K562 (cell line): ENCODE measurements around the gene LDLR. TPM values are rescaled to one million over a fixed set of nuclear protein-coding genes. Genes with fewer than 3 reads are reported as not detected.

Experiments
- CREBBP ChIP-seq: IDR thresholded peaks from one replicate; pipeline ENCODE4 v1.6.1; 2012; ENCODE audit warnings: low read depth, mild to moderate bottlenecking, control low read depth, inconsistent platforms, low read length
- FOS ChIP-seq: IDR thresholded peaks from 3 replicates; pipeline ENCODE4 v1.6.1; 2011; ENCODE audit not compliant: insufficient read length; ENCODE audit errors: extremely low read depth
- HLTF ChIP-seq: fragments of 450-650 bp; IDR thresholded peaks from 2 replicates; pipeline ENCODE4 v1.6.1; 2016
- KDM4B ChIP-seq, 2 experiments: fragments of 450-650 bp in 1 of 2; sonication (generic) in 1 of 2; IDR thresholded peaks; 2 replicates each; pipeline ENCODE4 v1.6.1; 2016 to 2017; ENCODE audit warnings: borderline replicate concordance in 2 of 2, antibody characterized with exemption in 1 of 2, low read depth in 1 of 2, mild to moderate bottlenecking in 1 of 2
- L3MBTL2 ChIP-seq: fragments of 450-650 bp; IDR thresholded peaks from 2 replicates; pipeline ENCODE4 v1.6.1; 2016; ENCODE audit warnings: mild to moderate bottlenecking, moderate library complexity
- OTX1 ChIP-seq: fragments of 450-650 bp; formaldehyde crosslinking; IDR thresholded peaks from 2 replicates; pipeline ENCODE4 v1.4.0; 2022; ENCODE audit warnings: mild to moderate bottlenecking
- PPARD ChIP-seq: fragments of 250-450 bp; sonication (Bioruptor Pico); IDR thresholded peaks from 2 replicates; pipeline ENCODE4 v1.8.0; 2022; ENCODE audit warnings: inconsistent platforms, mild to moderate bottlenecking, moderate library complexity
- RBBP5 ChIP-seq: fragments of 200-600 bp; sonication (generic); IDR thresholded peaks from 2 replicates; pipeline ENCODE4 v1.6.1; 2012; ENCODE audit warnings: borderline replicate concordance, mild to moderate bottlenecking, low read length, control low read depth, inconsistent platforms; ENCODE audit not compliant: insufficient read depth, poor library complexity, severe bottlenecking
- SP1 ChIP-seq: sonication (generic); formaldehyde crosslinking; IDR thresholded peaks from 2 replicates; pipeline ENCODE4 v1.8.1; 2022; ENCODE audit warnings: mild to moderate bottlenecking, missing genetic modification reagents
- ZKSCAN8 ChIP-seq: fragments of 200-800 bp; sonication (Bioruptor generic); IDR thresholded peaks from 2 replicates; pipeline ENCODE4 v1.6.1; 2016; ENCODE audit warnings: missing genetic modification characterization, missing compliant biosample characterization
- ZNF253 ChIP-seq: fragments of 250-450 bp; sonication (Bioruptor Pico); conservative IDR thresholded peaks from 2 replicates; pipeline ENCODE4 v1.6.1; 2021; ENCODE audit warnings: mild to moderate bottlenecking
- ZNF311 ChIP-seq: fragments of 250-450 bp; sonication (Bioruptor Pico); IDR thresholded peaks from 2 replicates; pipeline ENCODE4 v1.4.0; 2020; ENCODE audit warnings: mild to moderate bottlenecking, moderate library complexity
- ZSCAN32 ChIP-seq: fragments of 450-650 bp; formaldehyde crosslinking; IDR thresholded peaks from 2 replicates; pipeline ENCODE4 v1.4.0; 2020; ENCODE audit warnings: mild to moderate bottlenecking, moderate library complexity
- polyA plus RNA-seq, 8 experiments: library from polyadenylated mRNA; depleted of rRNA in 4 of 8; stranded (reverse) in 5 of 8; unstranded in 3 of 8; fragments of >200 nt; fragmentation: Nextera tagmentation in 2 of 8; fragmentation: Illumina TruSeq in 1 of 8; extraction: Ambion mirVana in 2 of 8; extraction: Trizol in 1 of 8; gene quantifications; 2 replicates each; pipeline versions ENCODE4 v1.2.1 to v1.2.3, GENCODE V29; 2011 to 2014; ENCODE audit warnings: inconsistent platforms in 1 of 8, missing spikeins in 1 of 8
- total RNA-seq, 7 experiments: library from RNA; depleted of rRNA in 6 of 7; stranded (reverse); fragments of >200 nt in 6 of 7; fragmentation: Illumina TruSeq in 2 of 7; extraction: Trizol in 2 of 7; gene quantifications; 2 replicates each; pipeline versions ENCODE4 v1.2.1 to v1.2.3, GENCODE V29; 2011 to 2021; ENCODE audit warnings: low replicate concordance in 1 of 7
- TF ChIP-seq, protein P1 (sequence below), 3 experiments: fragments of 200-800 bp in 1 of 3; fragments of 250-450 bp in 1 of 3; fragments of 450-650 bp in 1 of 3; sonication (Bioruptor Pico) in 1 of 3; sonication (Bioruptor generic) in 1 of 3; formaldehyde crosslinking in 1 of 3; IDR thresholded peaks; 2 replicates each; pipeline versions ENCODE4 v1.6.1 to v1.8.0; 2016 to 2022; ENCODE audit warnings: mild to moderate bottlenecking in 2 of 3, missing genetic modification characterization in 2 of 3, missing compliant biosample characterization in 1 of 3, moderate library complexity in 1 of 3
- TF ChIP-seq, protein P2 (sequence below), 3 experiments: fragments of 200-800 bp in 1 of 3; sonication (Bioruptor generic) in 1 of 3; sonication (generic) in 1 of 3; formaldehyde crosslinking in 1 of 3; IDR thresholded peaks; 2 replicates each; pipeline versions ENCODE4 v1.6.1 to v1.8.0; 2016 to 2022; ENCODE audit warnings: mild to moderate bottlenecking in 2 of 3, missing compliant biosample characterization in 2 of 3, missing genetic modification characterization in 2 of 3, missing genetic modification reagents in 1 of 3
- TF ChIP-seq, protein P3 (sequence below): fragments of 450-650 bp; IDR thresholded peaks from 2 replicates; pipeline ENCODE4 v1.6.1; 2016; ENCODE audit warnings: low read depth, mild to moderate bottlenecking, moderate library complexity
- TF ChIP-seq, protein P4 (sequence below): IDR thresholded peaks from 2 replicates; pipeline ENCODE4 v1.6.1; 2012; ENCODE audit warnings: low read depth, low read length, improper control_type of control experiment, borderline replicate concordance
- TF ChIP-seq, protein P5 (sequence below): fragments of 200-400 bp; formaldehyde crosslinking; IDR thresholded peaks from 2 replicates; pipeline ENCODE4 v1.6.1; 2017; ENCODE audit warnings: mild to moderate bottlenecking, low read depth, low read length, moderate library complexity

The LDLR gene
- total and polyA plus RNA-seq, 9 of the 15 experiments (the other 6 are each of a cell fraction or from before 2014, with no cell fraction given): 19.9 to 114 (median 56.3) TPM

DNA sequence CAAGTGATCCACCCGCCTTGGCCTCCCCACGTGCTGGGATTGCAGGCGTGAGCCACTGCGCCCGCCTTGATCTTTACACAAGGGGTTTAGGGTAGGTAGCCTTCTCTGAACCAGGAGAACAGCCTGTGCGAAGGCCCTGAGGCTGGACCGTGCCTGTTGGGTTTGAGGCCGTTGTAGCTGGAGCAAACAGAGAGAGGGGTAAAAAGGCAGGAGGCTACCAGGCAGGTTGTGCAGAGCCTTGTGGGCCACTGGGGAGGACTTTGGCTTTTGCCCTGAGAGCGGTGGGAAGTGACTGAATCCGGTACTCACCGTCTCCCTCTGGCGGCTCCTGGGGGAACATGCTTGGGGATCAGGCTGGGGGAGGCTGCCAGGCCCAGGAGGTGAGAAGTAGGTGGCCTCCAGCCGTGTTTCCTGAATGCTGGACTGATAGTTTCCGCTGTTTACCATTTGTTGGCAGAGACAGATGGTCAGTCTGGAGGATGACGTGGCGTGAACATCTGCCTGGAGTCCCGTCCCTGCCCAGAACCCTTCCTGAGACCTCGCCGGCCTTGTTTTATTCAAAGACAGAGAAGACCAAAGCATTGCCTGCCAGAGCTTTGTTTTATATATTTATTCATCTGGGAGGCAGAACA, 41.7 kb downstream of the LDLR start (continued):
- TF ChIP-seq, protein P1, sequence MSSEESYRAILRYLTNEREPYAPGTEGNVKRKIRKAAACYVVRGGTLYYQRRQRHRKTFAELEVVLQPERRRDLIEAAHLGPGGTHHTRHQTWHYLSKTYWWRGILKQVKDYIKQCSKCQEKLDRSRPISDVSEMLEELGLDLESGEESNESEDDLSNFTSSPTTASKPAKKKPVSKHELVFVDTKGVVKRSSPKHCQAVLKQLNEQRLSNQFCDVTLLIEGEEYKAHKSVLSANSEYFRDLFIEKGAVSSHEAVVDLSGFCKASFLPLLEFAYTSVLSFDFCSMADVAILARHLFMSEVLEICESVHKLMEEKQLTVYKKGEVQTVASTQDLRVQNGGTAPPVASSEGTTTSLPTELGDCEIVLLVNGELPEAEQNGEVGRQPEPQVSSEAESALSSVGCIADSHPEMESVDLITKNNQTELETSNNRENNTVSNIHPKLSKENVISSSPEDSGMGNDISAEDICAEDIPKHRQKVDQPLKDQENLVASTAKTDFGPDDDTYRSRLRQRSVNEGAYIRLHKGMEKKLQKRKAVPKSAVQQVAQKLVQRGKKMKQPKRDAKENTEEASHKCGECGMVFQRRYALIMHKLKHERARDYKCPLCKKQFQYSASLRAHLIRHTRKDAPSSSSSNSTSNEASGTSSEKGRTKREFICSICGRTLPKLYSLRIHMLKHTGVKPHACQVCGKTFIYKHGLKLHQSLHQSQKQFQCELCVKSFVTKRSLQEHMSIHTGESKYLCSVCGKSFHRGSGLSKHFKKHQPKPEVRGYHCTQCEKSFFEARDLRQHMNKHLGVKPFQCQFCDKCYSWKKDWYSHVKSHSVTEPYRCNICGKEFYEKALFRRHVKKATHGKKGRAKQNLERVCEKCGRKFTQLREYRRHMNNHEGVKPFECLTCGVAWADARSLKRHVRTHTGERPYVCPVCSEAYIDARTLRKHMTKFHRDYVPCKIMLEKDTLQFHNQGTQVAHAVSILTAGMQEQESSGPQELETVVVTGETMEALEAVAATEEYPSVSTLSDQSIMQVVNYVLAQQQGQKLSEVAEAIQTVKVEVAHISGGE (CRISPR knock-in tag; IDR thresholded peaks at IDR 0.05): no peak
- TF ChIP-seq ZSCAN32 (CRISPR knock-in tag): no peak
- TF ChIP-seq, protein P2, sequence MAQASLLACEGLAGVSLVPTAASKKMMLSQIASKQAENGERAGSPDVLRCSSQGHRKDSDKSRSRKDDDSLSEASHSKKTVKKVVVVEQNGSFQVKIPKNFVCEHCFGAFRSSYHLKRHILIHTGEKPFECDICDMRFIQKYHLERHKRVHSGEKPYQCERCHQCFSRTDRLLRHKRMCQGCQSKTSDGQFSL (CRISPR knock-in tag; IDR thresholded peaks at IDR 0.05): no peak
- TF ChIP-seq, protein P2 (tag; IDR thresholded peaks at IDR 0.05): no peak
- TF ChIP-seq SP1 (CRISPR knock-in tag): peak; percentile 34; the same call in 1 of the 2 replicates
- peak; percentile 57; the same call in 1 of the 2 replicates for TF ChIP-seq L3MBTL2
- TF ChIP-seq, protein P3, sequence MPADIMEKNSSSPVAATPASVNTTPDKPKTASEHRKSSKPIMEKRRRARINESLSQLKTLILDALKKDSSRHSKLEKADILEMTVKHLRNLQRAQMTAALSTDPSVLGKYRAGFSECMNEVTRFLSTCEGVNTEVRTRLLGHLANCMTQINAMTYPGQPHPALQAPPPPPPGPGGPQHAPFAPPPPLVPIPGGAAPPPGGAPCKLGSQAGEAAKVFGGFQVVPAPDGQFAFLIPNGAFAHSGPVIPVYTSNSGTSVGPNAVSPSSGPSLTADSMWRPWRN: no peak
- TF ChIP-seq OTX1: no peak
- TF ChIP-seq, protein P4, sequence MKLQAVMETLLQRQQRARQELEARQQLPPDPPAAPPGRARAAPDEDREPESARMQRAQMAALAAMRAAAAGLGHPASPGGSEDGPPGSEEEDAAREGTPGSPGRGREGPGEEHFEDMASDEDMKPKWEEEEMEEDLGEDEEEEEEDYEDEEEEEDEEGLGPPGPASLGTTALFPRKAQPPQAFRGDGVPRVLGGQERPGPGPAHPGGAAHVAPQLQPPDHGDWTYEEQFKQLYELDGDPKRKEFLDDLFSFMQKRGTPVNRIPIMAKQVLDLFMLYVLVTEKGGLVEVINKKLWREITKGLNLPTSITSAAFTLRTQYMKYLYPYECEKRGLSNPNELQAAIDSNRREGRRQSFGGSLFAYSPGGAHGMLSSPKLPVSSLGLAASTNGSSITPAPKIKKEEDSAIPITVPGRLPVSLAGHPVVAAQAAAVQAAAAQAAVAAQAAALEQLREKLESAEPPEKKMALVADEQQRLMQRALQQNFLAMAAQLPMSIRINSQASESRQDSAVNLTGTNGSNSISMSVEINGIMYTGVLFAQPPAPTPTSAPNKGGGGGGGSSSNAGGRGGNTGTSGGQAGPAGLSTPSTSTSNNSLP: no peak
- TF ChIP-seq PPARD (CRISPR knock-in tag): no peak
- TF ChIP-seq ZNF311: no peak
- TF ChIP-seq ZNF253: no peak
- no peak for TF ChIP-seq FOS
- TF ChIP-seq KDM4B (IDR thresholded peaks at IDR 0.05; ENCODE audit: borderline replicate concordance in 2 of 2, low read depth in 1 of 2): no peak
- no peak for TF ChIP-seq HLTF
- TF ChIP-seq, protein P5, sequence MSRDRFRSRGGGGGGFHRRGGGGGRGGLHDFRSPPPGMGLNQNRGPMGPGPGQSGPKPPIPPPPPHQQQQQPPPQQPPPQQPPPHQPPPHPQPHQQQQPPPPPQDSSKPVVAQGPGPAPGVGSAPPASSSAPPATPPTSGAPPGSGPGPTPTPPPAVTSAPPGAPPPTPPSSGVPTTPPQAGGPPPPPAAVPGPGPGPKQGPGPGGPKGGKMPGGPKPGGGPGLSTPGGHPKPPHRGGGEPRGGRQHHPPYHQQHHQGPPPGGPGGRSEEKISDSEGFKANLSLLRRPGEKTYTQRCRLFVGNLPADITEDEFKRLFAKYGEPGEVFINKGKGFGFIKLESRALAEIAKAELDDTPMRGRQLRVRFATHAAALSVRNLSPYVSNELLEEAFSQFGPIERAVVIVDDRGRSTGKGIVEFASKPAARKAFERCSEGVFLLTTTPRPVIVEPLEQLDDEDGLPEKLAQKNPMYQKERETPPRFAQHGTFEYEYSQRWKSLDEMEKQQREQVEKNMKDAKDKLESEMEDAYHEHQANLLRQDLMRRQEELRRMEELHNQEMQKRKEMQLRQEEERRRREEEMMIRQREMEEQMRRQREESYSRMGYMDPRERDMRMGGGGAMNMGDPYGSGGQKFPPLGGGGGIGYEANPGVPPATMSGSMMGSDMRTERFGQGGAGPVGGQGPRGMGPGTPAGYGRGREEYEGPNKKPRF: no peak
- no peak for TF ChIP-seq ZKSCAN8 (CRISPR knock-in tag)
- no peak for TF ChIP-seq CREBBP
- no peak for TF ChIP-seq RBBP5
